Lower leg skin (tissue), 4 donors: ENCODE results near the gene GNG8. TPM values are rescaled to one million over a fixed set of nuclear protein-coding genes. Genes with fewer than 3 reads are reported as not detected.
A peak's percentile ranks its signal among the peaks of the same experiment; 100 is the strongest.
"Not testable (repeated sequence)": the region's sequence is repeated elsewhere in the genome, so short reads cannot be mapped to it uniquely, and the experiment has no call there.

Source experiments
- DNase-seq, 2 donors: peaks; one replicate each; pipeline ENCODE4 v3.0.0-alpha.2; 2019; ENCODE audit warnings: low spot score in 2 of 2
- H3K4me3 ChIP-seq: fragments of 200-600 bp; sonication (generic); 2 replicates; pipeline ENCODE4 v1.5.1; 2017; ENCODE audit warnings: mild to moderate bottlenecking, low read depth; ENCODE audit not compliant: poor library complexity, severe bottlenecking
- POLR2A ChIP-seq, 2 donors: fragments of 450-650 bp; IDR thresholded peaks; one replicate each; pipeline ENCODE4 v1.6.1; 2016 to 2017; ENCODE audit warnings: antibody characterized with exemption in 2 of 2, mild to moderate bottlenecking in 1 of 2, moderate library complexity in 1 of 2
- WGBS, 2 donors: methylation state at CpG; one replicate each; pipeline ENCODE4 v1.1.5; 2018; 5-methylcytosine and 5-hydroxymethylcytosine counted together
- intact Hi-C: fragments of 100-400 bp; cut with DNase I; formaldehyde crosslinking; loops from one replicate; pipeline ENCODE4 v1.15.0; 2023; ENCODE audit warnings: low total_unique reads
- total RNA-seq, 4 donors: library from RNA; depleted of rRNA; stranded (reverse); fragments of >200 nt; gene quantifications; one replicate each; pipeline ENCODE4 v1.1.0, GENCODE V29; 2016
- TF ChIP-seq, protein P1 (sequence below), 3 donors: fragments of 450-650 bp; IDR thresholded peaks; one replicate each; pipeline ENCODE4 v1.5.1; 2016; ENCODE audit warnings: antibody characterized with exemption in 3 of 3, mild to moderate bottlenecking in 3 of 3, moderate library complexity in 2 of 3

GNG8 gene
- total RNA-seq, 4 donors from 2014 or later: not detected

DNA sequence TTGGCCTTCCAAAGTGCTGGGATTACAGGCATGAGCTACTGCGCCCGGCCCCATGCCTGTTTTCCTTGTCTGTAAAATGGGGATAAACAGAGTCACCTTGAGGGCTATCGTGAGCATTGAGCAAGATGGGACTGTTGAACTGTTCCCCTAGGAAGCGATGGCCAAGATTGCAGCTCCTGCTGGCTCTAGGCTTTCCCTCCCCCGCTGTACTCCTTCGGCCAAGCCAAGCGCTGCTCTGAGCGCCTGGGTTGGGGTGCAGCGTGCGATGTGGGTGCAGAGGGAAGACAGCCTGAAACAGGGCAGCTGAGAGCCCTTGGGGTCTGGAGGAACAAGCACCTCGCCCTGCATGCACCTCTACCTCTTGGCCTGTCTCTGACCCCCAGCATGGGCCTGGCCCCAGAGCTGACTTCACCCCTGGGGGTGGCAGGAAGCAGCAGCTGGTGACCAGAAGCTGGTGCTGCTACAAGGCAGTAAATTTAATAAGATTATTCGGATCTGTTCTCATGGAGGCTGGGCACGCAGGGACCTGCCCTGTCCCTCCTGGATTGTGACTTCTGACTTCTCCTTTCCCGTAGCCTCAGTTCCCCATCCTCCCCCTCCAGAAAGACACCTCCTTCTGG, 5.3 kb downstream of the GNG8 start:
- WGBS, 2 donors: 70 to 71% methylated on average over 12 to 14 of the region's 14 CpGs
- DNase-seq: no peak
- TF ChIP-seq, protein P1, sequence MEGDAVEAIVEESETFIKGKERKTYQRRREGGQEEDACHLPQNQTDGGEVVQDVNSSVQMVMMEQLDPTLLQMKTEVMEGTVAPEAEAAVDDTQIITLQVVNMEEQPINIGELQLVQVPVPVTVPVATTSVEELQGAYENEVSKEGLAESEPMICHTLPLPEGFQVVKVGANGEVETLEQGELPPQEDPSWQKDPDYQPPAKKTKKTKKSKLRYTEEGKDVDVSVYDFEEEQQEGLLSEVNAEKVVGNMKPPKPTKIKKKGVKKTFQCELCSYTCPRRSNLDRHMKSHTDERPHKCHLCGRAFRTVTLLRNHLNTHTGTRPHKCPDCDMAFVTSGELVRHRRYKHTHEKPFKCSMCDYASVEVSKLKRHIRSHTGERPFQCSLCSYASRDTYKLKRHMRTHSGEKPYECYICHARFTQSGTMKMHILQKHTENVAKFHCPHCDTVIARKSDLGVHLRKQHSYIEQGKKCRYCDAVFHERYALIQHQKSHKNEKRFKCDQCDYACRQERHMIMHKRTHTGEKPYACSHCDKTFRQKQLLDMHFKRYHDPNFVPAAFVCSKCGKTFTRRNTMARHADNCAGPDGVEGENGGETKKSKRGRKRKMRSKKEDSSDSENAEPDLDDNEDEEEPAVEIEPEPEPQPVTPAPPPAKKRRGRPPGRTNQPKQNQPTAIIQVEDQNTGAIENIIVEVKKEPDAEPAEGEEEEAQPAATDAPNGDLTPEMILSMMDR (IDR thresholded peaks at IDR 0.05): no peak
- no peak for TF ChIP-seq POLR2A (IDR thresholded peaks at IDR 0.05)
- no peak overlapping the region for H3K4me3 ChIP-seq
- intact Hi-C loops: no loop called here

DNA sequence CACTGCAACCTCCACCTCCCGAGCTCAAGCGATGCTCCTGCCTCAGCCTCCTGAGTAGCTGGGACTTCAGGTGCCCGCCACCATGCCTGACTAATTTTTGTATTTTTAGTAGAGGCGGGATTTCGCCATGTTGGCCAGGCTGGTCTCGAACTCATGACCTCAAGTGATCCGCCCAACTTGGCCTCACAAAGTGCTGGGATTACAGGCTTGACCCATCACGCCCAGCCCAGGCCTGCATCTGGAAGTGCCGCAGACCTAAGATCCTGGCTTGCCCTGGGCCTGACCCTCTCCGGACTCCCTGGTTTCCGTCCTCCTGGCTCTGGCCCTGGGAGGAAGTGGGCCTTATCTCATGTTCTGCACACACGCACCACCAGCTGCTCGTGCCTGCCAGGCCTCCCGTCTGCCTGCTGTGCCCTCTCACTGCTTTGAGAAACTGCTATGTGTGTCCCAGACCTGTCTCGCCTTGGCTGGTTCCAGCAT, 6.4 kb downstream of the GNG8 start:
- intact Hi-C loops: no loop called here
- no peak overlapping the region for H3K4me3 ChIP-seq
- no peak for DNase-seq
- no peak for TF ChIP-seq POLR2A (IDR thresholded peaks at IDR 0.05)
- TF ChIP-seq, protein P1 (IDR thresholded peaks at IDR 0.05): no peak
- WGBS, 2 donors: 85 to 89% methylated on average over 15 of the region's 15 CpGs

DNA sequence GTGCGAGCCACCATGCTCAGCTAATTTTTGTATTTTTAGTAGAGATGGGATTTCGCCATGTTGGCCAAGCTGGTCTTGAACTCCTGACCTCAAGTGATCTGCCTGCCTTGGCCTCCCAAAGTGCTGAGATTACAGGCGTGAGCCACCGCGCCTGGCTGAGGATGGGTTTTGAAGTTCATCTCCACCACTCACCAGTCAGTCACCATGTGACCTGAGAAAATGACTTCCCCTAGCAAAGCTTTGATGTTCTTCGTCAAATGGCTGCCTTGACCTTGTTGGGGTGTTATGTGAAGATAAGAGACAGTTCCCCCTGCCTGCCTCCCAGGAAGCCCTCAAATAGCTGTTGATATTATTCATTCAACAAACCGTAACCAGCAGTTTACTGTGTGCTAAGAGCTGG, 7.0 kb downstream of the GNG8 start:
- DNase-seq, intact Hi-C loops, H3K4me3 ChIP-seq: not testable (repeated sequence)
- WGBS, 2 donors: 92 to 96% methylated on average over 7 of the region's 7 CpGs

DNA sequence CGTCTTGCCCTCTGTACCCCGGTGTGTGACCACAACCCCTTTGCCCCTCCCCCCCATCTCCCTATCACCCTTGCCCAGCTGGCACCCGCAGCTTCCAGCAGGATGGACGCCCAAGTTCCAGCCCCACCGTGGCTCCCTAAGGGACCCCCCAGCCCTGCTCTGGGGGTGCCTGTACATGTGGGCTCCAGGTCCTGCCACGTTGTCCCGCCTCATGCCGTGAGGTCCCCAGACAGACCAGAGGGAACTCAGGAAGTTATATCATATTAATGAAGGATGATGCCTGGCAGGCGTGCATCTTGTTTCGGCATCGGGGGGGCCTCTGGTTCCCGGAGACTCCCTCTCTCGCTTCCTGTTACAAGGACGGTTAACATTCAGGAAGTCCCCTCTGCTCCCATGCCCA, 9.6 kb downstream of the GNG8 start:
- no peak for DNase-seq
- intact Hi-C loops: no loop called here
- no peak for TF ChIP-seq POLR2A (IDR thresholded peaks at IDR 0.05)
- TF ChIP-seq, protein P1 (IDR thresholded peaks at IDR 0.05): no peak
- WGBS, 2 donors: 56 to 61% methylated on average over 13 to 14 of the region's 14 CpGs
- H3K4me3 ChIP-seq: no peak overlapping the region

DNA sequence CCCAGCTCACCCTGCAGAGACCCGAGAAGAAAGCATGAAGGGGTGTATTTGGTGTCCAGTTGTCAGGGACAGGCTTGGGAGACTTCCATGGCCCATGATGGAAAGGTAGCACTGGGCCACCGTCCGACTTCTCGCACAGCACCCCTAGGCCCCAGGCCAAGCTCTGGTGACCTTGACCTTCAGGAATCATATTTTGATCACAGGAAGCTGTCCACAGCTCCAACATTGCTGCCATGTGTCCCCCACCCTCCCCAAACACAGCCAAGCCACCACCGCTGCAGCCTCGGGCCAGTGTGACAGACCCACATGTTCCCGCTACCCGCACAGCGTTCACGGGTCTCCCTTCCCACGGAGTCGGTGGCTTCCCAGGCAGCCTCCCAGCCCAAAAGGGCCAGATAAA, 10.3 kb downstream of the GNG8 start:
- no peak for TF ChIP-seq POLR2A (IDR thresholded peaks at IDR 0.05)
- TF ChIP-seq, protein P1 (IDR thresholded peaks at IDR 0.05): no peak
- intact Hi-C loops: no loop called here
- DNase-seq: no peak
- WGBS, 2 donors: 64 to 71% methylated on average over 9 to 12 of the region's 12 CpGs
- no peak overlapping the region for H3K4me3 ChIP-seq

DNA sequence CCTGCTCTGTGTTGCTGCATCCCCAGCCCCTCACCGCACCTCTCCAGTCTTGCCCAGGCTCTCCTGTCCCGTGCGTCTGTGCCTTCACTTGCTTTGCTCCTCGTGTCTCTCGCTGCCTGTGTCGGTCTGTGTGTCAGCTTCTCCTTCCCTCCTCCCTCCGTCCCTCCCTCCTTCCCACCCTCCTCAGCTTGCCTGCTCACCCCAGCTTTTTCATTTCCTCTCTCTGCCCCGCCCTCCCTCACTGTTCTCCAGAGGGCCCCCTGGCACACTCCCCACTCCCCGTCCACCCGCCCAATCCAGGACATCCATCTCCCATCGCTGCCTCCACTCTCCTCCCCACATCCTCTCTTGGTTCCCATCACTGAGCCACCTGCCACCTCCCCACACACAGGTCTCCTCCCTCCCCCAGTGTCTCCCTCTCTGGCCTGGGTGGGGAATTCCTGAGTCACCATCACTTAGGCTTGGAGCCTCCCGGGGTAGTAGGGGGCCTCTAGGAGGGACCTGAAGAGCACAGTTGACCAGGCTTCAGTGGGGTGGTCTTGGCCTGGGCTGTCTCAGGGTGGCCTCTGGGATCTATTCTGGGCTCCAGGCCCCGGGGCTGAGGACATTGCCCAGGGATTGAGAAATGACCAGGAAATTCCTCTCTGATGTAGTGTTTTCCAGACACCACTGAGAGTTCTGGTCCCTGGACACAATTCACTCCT, 10.9 kb downstream of the GNG8 start, which contains the start of gene PTGIR:
Gene PTGIR, minus strand, starts transcription at position 132 of the 704 bp plus-strand sequence. CDS start 864 bp downstream, outside the sequence.
- DNase-seq: peak; percentile 77 to 95
- intact Hi-C loops: no loop called here
- TF ChIP-seq, protein P1 (IDR thresholded peaks at IDR 0.05): no peak
- no peak for TF ChIP-seq POLR2A (IDR thresholded peaks at IDR 0.05)
- 20 to 31% methylated on average over 13 of the region's 13 CpGs for WGBS, 2 donors
- H3K4me3 ChIP-seq: no peak within 1 kb of the TSS
